Pancreas (tissue), 10 donors: ENCODE results near the gene TANK. TPM values are rescaled to one million over a fixed set of nuclear protein-coding genes. Genes with fewer than 3 reads are reported as not detected.

Experiments used
- ATAC-seq, 4 donors: fragments of 200-7000 bp; cut with Tn5 transposase; one replicate each; pipeline versions ENCODE4 v1.8.0 to v1.9.1; 2020; ENCODE audit warnings: mild to moderate bottlenecking in 4 of 4, moderate library complexity in 4 of 4
- DNase-seq, 6 donors: peaks; one replicate each; pipeline ENCODE4 v3.0.0-alpha.2; 2020
- FAIRE-seq: peaks from 2 replicates; lab custom pipeline; 2012; peaks lifted over from hg19 to GRCh38; lab: Jason Lieb, UNC
- H3K27ac ChIP-seq, 4 donors: fragments of 200-600 bp; sonication (generic); 1 replicate in 3 of 4; 2 replicates in 1 of 4; pipeline versions ENCODE4 v1.5.0 to v1.8.0; 2020
- H3K27me3 ChIP-seq, 4 donors: fragments of 200-600 bp; one replicate each; pipeline ENCODE4 v1.8.0; 2021
- H3K36me3 ChIP-seq, 3 donors: fragments of 200-600 bp; sonication (generic) in 1 of 3; one replicate each; pipeline versions ENCODE4 v1.5.0 to v1.8.0; 2020 to 2021
- H3K4me1 ChIP-seq, 3 donors: fragments of 200-600 bp; one replicate each; pipeline ENCODE4 v1.8.0; 2021
- H3K4me3 ChIP-seq, 4 donors: fragments of 200-600 bp; sonication (generic) in 2 of 4; one replicate each; pipeline versions ENCODE4 v1.5.0 to v1.8.0; 2020 to 2021
- H3K9me3 ChIP-seq, 4 donors: fragments of 200-600 bp; one replicate each; pipeline ENCODE4 v1.8.0; 2021
- CTCF ChIP-seq, 4 donors: fragments of 200-600 bp; sonication (generic) in 3 of 4; IDR thresholded peaks; one replicate each; pipeline versions ENCODE4 v1.5.0 to v1.8.0; 2021; ENCODE audit warnings: antibody characterized with exemption in 4 of 4
- WGBS, 2 donors: extraction: QIAGEN DNeasy Blood & Tissue Kit; methylation state at CpG; one replicate each; pipeline ENCODE4 v1.1.7; 2013; 5-methylcytosine and 5-hydroxymethylcytosine counted together
- intact Hi-C, 3 donors: fragments of 100-400 bp; cut with DNase I; formaldehyde crosslinking; loops; one replicate each; pipeline versions ENCODE4 v1.11.1 to v1.14.2; 2022
- polyA plus RNA-seq, 2 donors: library from polyadenylated mRNA; stranded (reverse); fragments of 200-250 nt; gene quantifications; one replicate each; pipeline ENCODE4 v1.2.3, GENCODE V29; 2013
- total RNA-seq, 6 donors: library from RNA; stranded (reverse); fragmentation: NEBNext Ultra II Directional in 4 of 6; extraction: Animal tissue kit (Norgen Biotek cat#: 25700) in 4 of 6; gene quantifications; one replicate each; pipeline versions ENCODE4 v1.2.1 to v1.2.4, GENCODE V29; 2021 to 2023
- donor health status: healthy with polysubstance abuse.
- donor health status: DM: no; HTN: no; CAD: no; lungs with moderate emphysema.
- donor health status: DM: no; HTN: no; CAD: no.
- donor health status: control.
- donor health status: control.
- donor health status: Bipolar disorder and iron deficiency.
- donor health status: DM: yes; HTN: yes; CAD: no.
- donor health status: DM: no; HTN: no; CAD: no.
- donor health status: DM: no; HTN: no; CAD: no.
- donor health status: DM: yes; HTN: yes; CAD: no.

Gene TANK
- total and polyA plus RNA-seq, 8 donors = 10.9 to 30.3 (median 16.0) TPM

GRCh38 chr2:161245671-161246070, 85.4 kb downstream of the TANK start:
- DNase-seq (no peak), FAIRE-seq (no peak), ATAC-seq (no peak)
- no peaks in the 10 kb centered on the region for H3K36me3 ChIP-seq
- intact Hi-C loops = no loop called here
- 50 to 65% methylated on average over 2 of the region's 2 CpGs for WGBS, 2 donors
- no peak overlapping the region for H3K4me3 ChIP-seq
- peaks cover 0 to 7% (median 0%) of the 10 kb centered on the region in 4 donors for H3K27me3 ChIP-seq
- H3K9me3 ChIP-seq = no peaks in the 10 kb centered on the region
- no peaks in the 10 kb centered on the region for H3K4me1 ChIP-seq
- no peak overlapping the region for H3K27ac ChIP-seq
- no peak for TF ChIP-seq CTCF (IDR thresholded peaks at IDR 0.05)

DNA sequence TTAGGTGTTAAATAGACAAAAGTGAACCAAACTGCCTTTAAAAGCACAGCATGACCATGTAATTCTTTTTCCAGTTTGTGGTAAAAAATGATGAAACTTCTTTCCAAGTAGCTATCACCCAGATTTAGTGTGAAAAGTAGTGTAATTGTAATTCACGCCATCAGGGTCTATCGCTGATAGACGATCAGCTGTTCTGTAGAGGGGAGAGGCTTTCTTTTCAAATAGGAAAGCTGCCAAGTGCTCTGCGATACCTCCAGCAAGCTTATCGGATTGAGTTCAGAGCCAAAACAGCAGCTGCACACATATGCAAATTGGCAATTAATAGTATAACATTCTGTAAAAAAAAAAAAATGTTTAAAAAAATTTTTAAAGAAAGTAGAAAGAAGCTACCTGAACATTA, 86.1 kb downstream of the TANK start:
- ATAC-seq (no peak), FAIRE-seq (no peak), DNase-seq (no peak)
- H3K27ac ChIP-seq = no peak overlapping the region
- intact Hi-C loops = no loop called here
- H3K36me3 ChIP-seq = no peaks in the 10 kb centered on the region
- H3K4me3 ChIP-seq = no peak overlapping the region
- 31 to 38% methylated on average over 5 of the region's 5 CpGs for WGBS, 2 donors
- TF ChIP-seq CTCF (IDR thresholded peaks at IDR 0.05) = no peak
- H3K27me3 ChIP-seq = peaks cover 0 to 7% (median 0%) of the 10 kb centered on the region in 4 donors
- H3K9me3 ChIP-seq = no peaks in the 10 kb centered on the region
- H3K4me1 ChIP-seq = no peaks in the 10 kb centered on the region

DNA sequence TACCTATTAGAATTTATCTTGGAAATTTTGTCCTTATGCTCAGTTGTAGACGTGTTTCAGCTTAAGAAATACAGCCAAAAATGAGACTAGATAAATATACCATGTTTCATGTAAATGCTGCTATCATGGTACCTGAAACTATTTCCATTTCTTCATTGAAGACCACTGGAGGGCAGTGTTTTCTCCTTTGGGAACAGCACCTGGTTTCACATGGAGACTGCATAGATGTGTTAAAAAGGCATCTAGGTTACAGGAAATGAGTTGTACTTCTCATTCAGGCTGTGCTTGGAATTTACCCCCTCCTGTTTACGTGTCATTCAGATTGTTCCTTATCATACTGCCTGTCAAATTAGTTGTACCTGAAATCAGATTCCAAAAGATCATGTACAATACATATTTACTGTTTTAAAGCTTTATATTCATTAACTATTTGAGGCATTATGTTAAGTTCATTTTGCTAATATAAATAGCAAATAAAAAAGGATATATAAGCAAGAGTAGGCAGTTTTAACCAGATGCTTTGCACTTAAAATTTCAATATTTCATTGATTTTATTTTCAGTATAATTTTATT, 90.7 kb downstream of the TANK start:
- Histone ChIP-seq H3K36me3 (no peaks in the 10 kb centered on the region), H3K27ac (no peak overlapping the region), H3K9me3 (no peaks in the 10 kb centered on the region), H3K4me1 (no peaks in the 10 kb centered on the region), H3K27me3 (peaks cover 0 to 7% (median 0%) of the 10 kb centered on the region in 4 donors), H3K4me3 (no peak overlapping the region)
- DNase-seq (peak in 1 of 6 donors; percentile 27), ATAC-seq (peak; percentile 87 to 99 (median 92)), FAIRE-seq (no peak)
- intact Hi-C loops = no loop called here
- WGBS, 2 donors = 7 to 9% methylated on average over 2 of the region's 2 CpGs
- peak in 3 of 4 donors; percentile 42 to 48 (median 43) for TF ChIP-seq CTCF (IDR thresholded peaks at IDR 0.05)

DNA sequence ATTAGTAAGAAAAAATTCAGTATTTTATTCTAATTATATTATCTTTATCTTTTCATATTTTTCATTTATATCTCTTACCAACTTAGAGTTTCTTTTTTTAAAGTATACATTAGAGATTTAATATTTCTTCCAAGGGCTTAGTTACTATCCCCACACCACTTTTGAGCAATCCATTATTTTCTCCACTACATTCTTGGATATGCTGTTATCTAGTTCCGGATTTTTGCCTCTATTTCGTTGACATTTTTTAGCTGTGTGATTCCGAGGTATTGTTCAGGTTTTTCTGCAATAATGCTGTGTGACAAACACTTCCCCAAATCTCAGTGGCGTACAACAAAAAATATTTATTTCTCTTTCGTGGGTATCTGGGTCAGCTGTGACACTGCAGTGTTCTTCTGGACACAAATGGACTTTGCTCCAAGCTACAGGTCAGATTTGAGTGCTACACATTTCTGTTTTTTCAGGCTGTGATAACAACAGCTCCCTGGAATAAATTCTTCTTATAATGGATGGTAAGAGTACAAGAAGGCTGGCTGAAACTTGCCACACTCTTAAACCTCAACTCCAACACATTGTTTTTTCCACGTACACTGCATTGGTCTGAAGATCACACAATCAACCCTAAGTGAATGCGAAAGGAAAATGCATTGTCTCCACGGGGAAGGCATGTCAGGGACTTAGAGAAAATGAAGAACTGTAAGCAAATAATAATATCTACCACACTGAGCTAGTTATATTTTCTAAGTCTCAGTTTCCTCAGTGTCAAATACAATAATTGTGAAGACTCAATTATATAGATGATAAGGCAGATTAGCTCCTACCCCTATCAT, 97.1 kb downstream of the TANK start:
- WGBS, 2 donors = 52 to 56% methylated on average over 8 of the region's 8 CpGs
- intact Hi-C loops = no loop called here
- Histone ChIP-seq H3K36me3 (no peaks in the 10 kb centered on the region), H3K27me3 (no peaks in the 10 kb centered on the region), H3K4me1 (no peaks in the 10 kb centered on the region), H3K4me3 (no peak overlapping the region), H3K27ac (no peak overlapping the region), H3K9me3 (no peaks in the 10 kb centered on the region)
- DNase-seq (no peak), ATAC-seq (peak in 1 of 4 donors; percentile 68), FAIRE-seq (no peak)
- TF ChIP-seq CTCF (IDR thresholded peaks at IDR 0.05) = no peak

DNA sequence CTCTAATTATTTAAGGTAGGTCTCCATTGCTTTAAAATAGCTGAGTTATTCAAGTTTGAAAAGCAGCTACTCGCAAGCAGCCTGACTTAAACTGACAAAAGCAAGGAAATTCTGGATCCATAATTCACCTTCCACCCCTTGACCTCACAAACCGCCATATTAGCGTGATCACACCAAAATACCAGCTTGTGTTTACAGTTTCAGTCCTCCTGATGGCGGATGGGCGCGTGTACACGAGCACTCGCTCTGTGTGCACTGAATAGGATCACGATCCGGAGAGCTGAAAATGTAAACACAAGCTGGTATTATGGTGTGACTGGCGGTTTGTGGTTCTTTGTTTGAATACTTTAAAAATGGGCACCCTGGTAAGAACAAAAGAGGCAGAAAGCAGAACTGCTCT, 105.6 kb downstream of the TANK start:
- Histone ChIP-seq H3K4me1 (no peaks in the 10 kb centered on the region), H3K4me3 (no peak overlapping the region), H3K36me3 (no peaks in the 10 kb centered on the region), H3K27ac (no peak overlapping the region), H3K27me3 (no peaks in the 10 kb centered on the region), H3K9me3 (no peaks in the 10 kb centered on the region)
- ATAC-seq (no peak), FAIRE-seq (no peak), DNase-seq (no peak)
- intact Hi-C loops = no loop called here
- 88 to 89% methylated on average over 11 of the region's 11 CpGs for WGBS, 2 donors
- no peak for TF ChIP-seq CTCF (IDR thresholded peaks at IDR 0.05)
